HepG2 (cell line): ENCODE results near the gene ABCB6. TPM values are rescaled to one million over a fixed set of nuclear protein-coding genes. Genes with fewer than 3 reads are reported as not detected.

Source experiments
- CBX1 ChIP-seq: IDR thresholded peaks from one replicate; pipeline ENCODE4 v1.6.1; 2016; ENCODE audit warnings: antibody characterized with exemption, low read depth
- CHCHD3 ChIP-seq: sonication (generic); formaldehyde crosslinking; IDR thresholded peaks from 2 replicates; pipeline ENCODE4 v1.8.0; 2022; ENCODE audit warnings: mild to moderate bottlenecking, missing genetic modification reagents, moderate library complexity
- HMGA1 ChIP-seq: sonication (generic); formaldehyde crosslinking; conservative IDR thresholded peaks from 2 replicates; pipeline ENCODE4 v1.4.0; 2020; ENCODE audit warnings: missing genetic modification reagents
- MAZ ChIP-seq, 2 experiments: sonication (generic) in 1 of 2; formaldehyde crosslinking in 1 of 2; IDR thresholded peaks; 2 replicates each; pipeline versions ENCODE4 v1.5.0 to v1.6.1; 2012 to 2020; ENCODE audit warnings: low read depth in 2 of 2, mild to moderate bottlenecking in 2 of 2, borderline replicate concordance in 1 of 2, improper control_type of control experiment in 1 of 2, low read length in 1 of 2, missing genetic modification reagents in 1 of 2, moderate library complexity in 1 of 2
- MNT ChIP-seq: fragments of 450-650 bp; IDR thresholded peaks from 2 replicates; pipeline ENCODE4 v1.6.1; 2016
- MYC ChIP-seq: sonication (generic); formaldehyde crosslinking; IDR thresholded peaks from 2 replicates; pipeline ENCODE4 v1.9.0; 2021; ENCODE audit warnings: missing genetic modification reagents, borderline replicate concordance
- NFYC ChIP-seq: IDR thresholded peaks from 2 replicates; pipeline ENCODE4 v1.6.1; 2016; ENCODE audit warnings: missing genetic modification reagents, missing compliant biosample characterization
- PBX3 ChIP-seq: sonication (generic); formaldehyde crosslinking; IDR thresholded peaks from 2 replicates; pipeline ENCODE4 v1.8.1; 2023; ENCODE audit warnings: missing genetic modification reagents, inconsistent platforms, borderline replicate concordance
- REPIN1 ChIP-seq: sonication (generic); formaldehyde crosslinking; IDR thresholded peaks from 2 replicates; pipeline ENCODE4 v1.8.0; 2022; ENCODE audit warnings: missing genetic modification reagents, low read depth, mild to moderate bottlenecking, borderline replicate concordance
- RFX1 ChIP-seq: fragments of 450-650 bp; IDR thresholded peaks from 2 replicates; pipeline ENCODE4 v1.6.1; 2017
- RXRA ChIP-seq: sonication (generic); formaldehyde crosslinking; IDR thresholded peaks from 2 replicates; pipeline ENCODE4 v1.5.1; 2020; ENCODE audit warnings: missing genetic modification reagents
- SRSF1 ChIP-seq: fragments of 200-400 bp; formaldehyde crosslinking; optimal IDR thresholded peaks from 2 replicates; pipeline ENCODE3; 2017; ENCODE audit warnings: mild to moderate bottlenecking, low read depth, low read length, moderate library complexity
- ZNF101 ChIP-seq: sonication (generic); formaldehyde crosslinking; IDR thresholded peaks from 2 replicates; pipeline ENCODE4 v1.4.0; 2020; ENCODE audit warnings: mild to moderate bottlenecking, low read depth, missing genetic modification reagents, borderline replicate concordance
- ZNF207 ChIP-seq: fragments of 450-650 bp; IDR thresholded peaks from 2 replicates; pipeline ENCODE4 v1.6.1; 2016; ENCODE audit warnings: antibody characterized with exemption, borderline replicate concordance
- ZNF441 ChIP-seq: sonication (generic); formaldehyde crosslinking; IDR thresholded peaks from 2 replicates; pipeline ENCODE4 v1.7.0; 2021; ENCODE audit warnings: missing genetic modification reagents, borderline replicate concordance
- ZNF674 ChIP-seq: sonication (generic); formaldehyde crosslinking; IDR thresholded peaks from 2 replicates; pipeline ENCODE4 v1.5.0; 2020; ENCODE audit warnings: low read depth, mild to moderate bottlenecking, missing genetic modification reagents
- ZNF678 ChIP-seq: sonication (generic); formaldehyde crosslinking; IDR thresholded peaks from 2 replicates; pipeline ENCODE4 v1.4.0; 2020; ENCODE audit warnings: mild to moderate bottlenecking, missing genetic modification reagents
- ZNF687 ChIP-seq: sonication (generic); formaldehyde crosslinking; IDR thresholded peaks from 2 replicates; pipeline ENCODE4 v1.5.1; 2020; ENCODE audit warnings: mild to moderate bottlenecking, missing genetic modification reagents, moderate library complexity
- ZNF710 ChIP-seq: sonication (generic); formaldehyde crosslinking; IDR thresholded peaks from 2 replicates; pipeline ENCODE4 v1.5.0; 2020; ENCODE audit warnings: mild to moderate bottlenecking, missing genetic modification reagents, borderline replicate concordance
- ZSCAN25 ChIP-seq: sonication (generic); formaldehyde crosslinking; IDR thresholded peaks from 2 replicates; pipeline ENCODE4 v1.8.0; 2022; ENCODE audit warnings: mild to moderate bottlenecking, missing genetic modification reagents
- ZSCAN9 ChIP-seq: IDR thresholded peaks from 2 replicates; pipeline ENCODE4 v1.6.1; 2016; ENCODE audit warnings: borderline replicate concordance
- polyA plus RNA-seq, 8 experiments: library from polyadenylated mRNA; depleted of rRNA in 3 of 8; stranded (reverse) in 7 of 8; unstranded in 1 of 8; fragments of >200 nt; fragmentation: Illumina TruSeq in 4 of 8; extraction: Trizol in 4 of 8; gene quantifications; 2 replicates each; pipeline versions ENCODE4 v1.2.1 to v1.2.3, GENCODE V29; 2011 to 2016; ENCODE audit warnings: low read depth in 4 of 8, missing spikeins in 1 of 8, mixed read lengths in 1 of 8; ENCODE audit not compliant: insufficient read depth in 1 of 8
- total RNA-seq, 5 experiments: library from RNA; depleted of rRNA; stranded (reverse); fragments of >200 nt; fragmentation: Illumina TruSeq; extraction: Trizol; gene quantifications; 2 replicates each; pipeline ENCODE4 v1.2.3, GENCODE V29; 2016; ENCODE audit warnings: low read depth in 1 of 5

ABCB6 gene
- total and polyA plus RNA-seq, 2 of the 13 experiments (the other 11 are each of a cell fraction or from before 2014, with no cell fraction given): 91.1 to 137 TPM

GRCh38 chr2:219223831-219224610 is 5.3 kb upstream of the ABCB6 start (continued):
- TF ChIP-seq HMGA1 (no peak), ZNF678 (no peak), CHCHD3 (CRISPR knock-in tag) (no peak), MNT (peak; percentile 46), ZSCAN25 (CRISPR knock-in tag) (no peak), ZNF441 (CRISPR knock-in tag) (no peak), ZNF674 (CRISPR knock-in tag) (no peak), REPIN1 (no peak), SRSF1 (no peak), ZNF710 (CRISPR knock-in tag) (no peak), RFX1 (no peak), RXRA (CRISPR knock-in tag) (no peak), PBX3 (CRISPR knock-in tag) (no peak), NFYC (CRISPR knock-in tag) (no peak), MAZ (IDR thresholded peaks at IDR 0.05; ENCODE audit: borderline replicate concordance, low read depth, low read length) (no peak), MAZ (CRISPR knock-in tag; IDR thresholded peaks at IDR 0.05; ENCODE audit: low read depth) (no peak), MYC (CRISPR knock-in tag) (0 out of 2 replicates have a peak, but pooled peaks have one; percentile 2), ZNF207 (no peak), ZNF687 (peak; percentile 36), ZSCAN9 (CRISPR knock-in tag) (no peak), CBX1 (no peak), ZNF101 (CRISPR knock-in tag) (no peak)
